Heart right ventricle (tissue), 16 donors: Measurements from ENCODE around the gene IL17D. TPM values are rescaled to one million over a fixed set of nuclear protein-coding genes. Genes with fewer than 3 reads are reported as not detected.

ENCODE experiments used
- ATAC-seq, 8 donors: fragments of 200-7000 bp; cut with Tn5 transposase; one replicate each; pipeline ENCODE4 v1.9.1; 2020; ENCODE audit warnings: mild to moderate bottlenecking in 8 of 8, moderate library complexity in 8 of 8, moderate number of reproducible peaks in 1 of 8
- DNase-seq, 2 donors: peaks; one replicate each; pipeline ENCODE4 v3.0.0-alpha.2; 2020
- H3K27ac ChIP-seq, 10 donors: fragments of 200-600 bp; sonication (generic) in 2 of 10; one replicate each; pipeline versions ENCODE4 v1.5.0 to v1.8.0; 2020 to 2022; ENCODE audit warnings: mild to moderate bottlenecking in 3 of 10
- H3K27me3 ChIP-seq, 7 donors: fragments of 200-600 bp; one replicate each; pipeline ENCODE4 v1.8.0; 2021 to 2022; ENCODE audit warnings: mild to moderate bottlenecking in 2 of 7
- H3K36me3 ChIP-seq, 9 donors: fragments of 200-600 bp; sonication (generic) in 1 of 9; one replicate each; pipeline versions ENCODE4 v1.5.0 to v1.8.0; 2020 to 2022; ENCODE audit warnings: mild to moderate bottlenecking in 2 of 9
- H3K4me1 ChIP-seq, 9 donors: fragments of 200-600 bp; sonication (generic) in 1 of 9; one replicate each; pipeline versions ENCODE4 v1.5.0 to v1.8.0; 2020 to 2022; ENCODE audit warnings: mild to moderate bottlenecking in 4 of 9
- H3K4me3 ChIP-seq, 10 donors: fragments of 200-600 bp; sonication (generic) in 2 of 10; one replicate each; pipeline versions ENCODE4 v1.5.0 to v1.8.0; 2020 to 2022; ENCODE audit warnings: mild to moderate bottlenecking in 7 of 10, moderate library complexity in 2 of 10
- H3K9me3 ChIP-seq, 11 donors: fragments of 200-600 bp in 10 of 11; sonication (generic) in 2 of 11; one replicate each; pipeline versions ENCODE4 v1.5.0 to v1.8.0; 2013 to 2022; ENCODE audit warnings: mild to moderate bottlenecking in 2 of 11, control low read depth in 1 of 11, moderate library complexity in 1 of 11
- WGBS, 2 donors: extraction: QIAGEN DNeasy Blood & Tissue Kit; methylation state at CpG; one replicate each; pipeline ENCODE4 v1.1.7; 2013; ENCODE audit warnings: inconsistent platforms in 1 of 2; 5-methylcytosine and 5-hydroxymethylcytosine counted together
- intact Hi-C, 10 donors: fragments of 100-400 bp; cut with DNase I; formaldehyde crosslinking; loops; one replicate each; pipeline versions ENCODE4 v1.11.1 to v1.14.2; 2022
- polyA plus RNA-seq, 2 donors: library from polyadenylated mRNA; stranded (reverse); fragments of 200-250 nt; gene quantifications; one replicate each; pipeline ENCODE4 v1.2.3, GENCODE V29; 2013
- total RNA-seq, 10 donors: library from RNA; stranded (reverse); fragmentation: NEBNext Ultra II Directional in 3 of 10; extraction: Animal tissue kit (Norgen Biotek cat#: 25700) in 3 of 10; gene quantifications; one replicate each; pipeline versions ENCODE4 v1.2.1 to v1.2.4, GENCODE V29; 2021 to 2023
- TF ChIP-seq, protein P1 (sequence below), 9 donors: fragments of 200-600 bp; sonication (generic) in 2 of 9; IDR thresholded peaks; one replicate each; pipeline versions ENCODE4 v1.5.0 to v1.8.0; 2021 to 2022; ENCODE audit warnings: antibody characterized with exemption in 9 of 9, mild to moderate bottlenecking in 5 of 9, moderate library complexity in 1 of 9
- donor health status: Arrhythmogenic right ventricular cardiomyopathy.
- donor health status: ischemic (EF 13 %, LVEDD 7.1; RV severe dilation, severe dysfunction).
- donor health status: healthy with polysubstance abuse.
- donor health status: DM: no; HTN: yes; CAD: no.
- donor health status: DM: no; HTN: no; CAD: no.
- donor health status: ischemic (EF 25% LVEDD 6.9; RV normal size, moderate dysfunction).
- donor health status: ischemic (EF 25% LVEDD 5.7; RV mildly dilated, moderate dysfunction).
- donor health status: healthy.
- donor health status: DM: yes; HTN: yes; CAD: no.
- donor health status: Ischemic cardiomyopathy.
- donor health status: ischemic (EF 35%, LVEDD 5.7; RV mildly dilated, moderate dysfunction).
- donor health status: nonischemic (EF 11% LVEDD 7.7; RV severe dilation, severe dysfunction).
- donor health status: DM: yes; HTN: yes; CAD: no.
- donor health status: PGD.
- donor health status: ischemic (EF 29% LVEDD 5.4; RV normal size, mild dysfunction).
- donor health status: nonischemic (EF 23%, LVEDD 6.1; RV moderate dilation, normal function).

Gene IL17D
- total and polyA plus RNA-seq, 12 donors, result 0.30 to 2.2 (median 0.77) TPM

DNA sequence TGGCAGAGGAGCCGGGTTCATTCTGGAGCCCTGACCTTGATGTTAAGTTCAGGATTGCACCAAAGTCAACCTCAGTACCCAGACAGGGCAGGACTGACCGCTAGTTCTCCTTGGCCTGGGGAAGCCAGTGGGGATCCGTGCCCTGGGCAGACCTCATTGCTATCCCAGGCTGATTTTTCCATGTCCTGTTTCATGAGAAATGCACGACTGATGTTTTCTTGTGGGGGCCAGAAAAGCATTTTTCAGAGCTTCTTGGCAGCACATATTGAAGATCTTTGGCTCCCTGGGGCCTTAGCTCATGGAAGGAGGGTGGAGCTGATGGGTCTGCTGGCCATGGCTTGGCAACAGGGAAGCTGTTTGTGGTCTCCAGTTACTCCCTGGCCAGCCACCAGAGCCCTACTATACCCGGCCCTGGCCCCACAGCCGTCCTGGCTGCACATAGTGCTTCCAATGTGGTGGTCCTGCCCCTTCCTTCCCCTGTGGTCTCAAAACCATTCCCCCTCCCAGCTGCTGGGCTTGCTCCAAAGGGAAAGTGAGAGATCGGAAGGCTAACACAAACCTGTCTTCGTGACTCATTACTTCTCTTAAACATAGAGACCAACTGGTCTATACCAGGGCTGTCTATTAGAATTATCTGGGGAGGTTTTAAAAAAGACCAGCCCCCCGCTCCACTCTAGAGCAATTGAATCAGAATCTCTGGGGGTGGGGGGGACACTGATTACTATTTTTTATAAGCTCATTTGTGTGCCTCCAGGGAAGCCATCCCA, 11.2 kb downstream of the IL17D start:
- no peaks in the 10 kb centered on the region for H3K36me3 ChIP-seq
- peaks cover 0 to 1% (median 0%) of the 10 kb centered on the region in 7 donors for H3K27me3 ChIP-seq
- peak; percentile 53 to 60 for DNase-seq
- TF ChIP-seq, protein P1, sequence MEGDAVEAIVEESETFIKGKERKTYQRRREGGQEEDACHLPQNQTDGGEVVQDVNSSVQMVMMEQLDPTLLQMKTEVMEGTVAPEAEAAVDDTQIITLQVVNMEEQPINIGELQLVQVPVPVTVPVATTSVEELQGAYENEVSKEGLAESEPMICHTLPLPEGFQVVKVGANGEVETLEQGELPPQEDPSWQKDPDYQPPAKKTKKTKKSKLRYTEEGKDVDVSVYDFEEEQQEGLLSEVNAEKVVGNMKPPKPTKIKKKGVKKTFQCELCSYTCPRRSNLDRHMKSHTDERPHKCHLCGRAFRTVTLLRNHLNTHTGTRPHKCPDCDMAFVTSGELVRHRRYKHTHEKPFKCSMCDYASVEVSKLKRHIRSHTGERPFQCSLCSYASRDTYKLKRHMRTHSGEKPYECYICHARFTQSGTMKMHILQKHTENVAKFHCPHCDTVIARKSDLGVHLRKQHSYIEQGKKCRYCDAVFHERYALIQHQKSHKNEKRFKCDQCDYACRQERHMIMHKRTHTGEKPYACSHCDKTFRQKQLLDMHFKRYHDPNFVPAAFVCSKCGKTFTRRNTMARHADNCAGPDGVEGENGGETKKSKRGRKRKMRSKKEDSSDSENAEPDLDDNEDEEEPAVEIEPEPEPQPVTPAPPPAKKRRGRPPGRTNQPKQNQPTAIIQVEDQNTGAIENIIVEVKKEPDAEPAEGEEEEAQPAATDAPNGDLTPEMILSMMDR (IDR thresholded peaks at IDR 0.05), result no peak
- ATAC-seq, result peak; percentile 56 to 76 (median 68)
- H3K4me1 ChIP-seq, result peaks cover 3 to 30% (median 24%) of the 10 kb centered on the region in 9 donors
- H3K9me3 ChIP-seq, result no peaks in the 10 kb centered on the region
- intact Hi-C loops, result loop anchor here in 9 of 10 donors (5.0 to 10.0 kb wide), 10 partner anchors 58 to 222 kb away; partner anchors contain the start of gene EEF1AKMT1 (in 3 of the 9)
- WGBS, 2 donors, result 47 to 54% methylated on average over 9 of the region's 9 CpGs
- peak overlapping the region in 1 of 10 donors; percentile 14 for H3K4me3 ChIP-seq
- H3K27ac ChIP-seq, result peak overlapping the region; percentile 42 to 88 (median 75)

DNA sequence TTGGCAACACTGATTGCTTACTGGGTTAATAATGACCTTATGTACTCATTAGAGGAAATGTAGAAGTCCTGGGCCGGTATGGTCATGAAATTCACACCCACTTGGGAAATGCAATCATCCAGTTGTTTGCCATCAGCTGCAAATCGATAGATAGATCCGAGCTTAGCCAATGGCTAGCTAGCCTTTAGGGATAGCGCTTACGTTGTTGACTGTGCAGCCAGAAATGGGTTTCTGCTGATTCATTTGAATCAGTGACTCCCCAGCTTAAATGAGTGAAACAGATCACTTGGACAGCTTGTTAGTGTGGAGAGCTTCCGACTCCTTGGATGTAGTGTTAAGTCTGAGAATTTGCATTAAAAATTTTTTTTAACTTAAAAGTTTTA, 11.8 kb downstream of the IL17D start:
- no peaks in the 10 kb centered on the region for H3K9me3 ChIP-seq
- H3K27me3 ChIP-seq, result peaks cover 0 to 7% (median 0%) of the 10 kb centered on the region in 7 donors
- ATAC-seq (no peak), DNase-seq (no peak)
- H3K4me1 ChIP-seq, result peaks cover 3 to 30% (median 24%) of the 10 kb centered on the region in 9 donors
- WGBS, 2 donors, result 74 to 75% methylated on average over 6 of the region's 6 CpGs
- no peaks in the 10 kb centered on the region for H3K36me3 ChIP-seq
- intact Hi-C loops, result loop anchor here in 4 of 10 donors (5.0 to 10.0 kb wide), 3 partner anchors 59 to 221 kb away; partner anchors contain the start of gene EEF1AKMT1 (in 1 of the 4)
- peak overlapping the region in 7 of 10 donors; percentile 18 to 88 (median 77) for H3K27ac ChIP-seq
- H3K4me3 ChIP-seq, result no peak overlapping the region
- TF ChIP-seq, protein P1 (IDR thresholded peaks at IDR 0.05), result no peak

DNA sequence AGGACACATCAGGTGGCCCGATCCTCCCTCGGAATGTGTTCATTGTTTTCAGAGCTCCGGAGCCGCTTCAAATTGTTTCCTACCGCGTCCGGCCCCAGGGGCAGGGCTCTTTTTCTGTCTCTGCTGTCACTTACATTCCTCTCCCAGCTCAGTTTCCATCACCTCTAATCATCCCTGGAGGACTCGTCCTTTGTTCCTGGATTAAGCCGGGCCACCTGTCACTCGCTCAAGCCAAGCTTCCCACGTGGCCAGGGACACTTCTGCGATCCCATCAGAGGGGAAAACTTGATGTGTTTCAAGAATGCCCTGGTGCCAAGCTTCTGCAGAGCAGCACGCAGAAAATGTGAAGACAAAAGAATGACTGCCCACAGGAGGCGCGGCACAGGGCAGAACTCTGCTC, 13.5 kb downstream of the IL17D start:
- DNase-seq, result no peak
- Histone ChIP-seq H3K27ac (no peak overlapping the region), H3K36me3 (no peaks in the 10 kb centered on the region), H3K4me1 (peaks cover 8 to 39% (median 32%) of the 10 kb centered on the region in 9 donors), H3K27me3 (peaks cover 0 to 19% (median 7%) of the 10 kb centered on the region in 7 donors), H3K9me3 (no peaks in the 10 kb centered on the region), H3K4me3 (no peak overlapping the region)
- WGBS, 2 donors, result 65 to 70% methylated on average over 15 of the region's 15 CpGs
- intact Hi-C loops, result loop anchor here in 4 of 10 donors (5.0 to 10.0 kb wide), 3 partner anchors 58 to 222 kb away; partner anchors contain the start of gene EEF1AKMT1 (in 1 of the 4)
- TF ChIP-seq, protein P1 (IDR thresholded peaks at IDR 0.05), result no peak
- ATAC-seq, result no peak

DNA sequence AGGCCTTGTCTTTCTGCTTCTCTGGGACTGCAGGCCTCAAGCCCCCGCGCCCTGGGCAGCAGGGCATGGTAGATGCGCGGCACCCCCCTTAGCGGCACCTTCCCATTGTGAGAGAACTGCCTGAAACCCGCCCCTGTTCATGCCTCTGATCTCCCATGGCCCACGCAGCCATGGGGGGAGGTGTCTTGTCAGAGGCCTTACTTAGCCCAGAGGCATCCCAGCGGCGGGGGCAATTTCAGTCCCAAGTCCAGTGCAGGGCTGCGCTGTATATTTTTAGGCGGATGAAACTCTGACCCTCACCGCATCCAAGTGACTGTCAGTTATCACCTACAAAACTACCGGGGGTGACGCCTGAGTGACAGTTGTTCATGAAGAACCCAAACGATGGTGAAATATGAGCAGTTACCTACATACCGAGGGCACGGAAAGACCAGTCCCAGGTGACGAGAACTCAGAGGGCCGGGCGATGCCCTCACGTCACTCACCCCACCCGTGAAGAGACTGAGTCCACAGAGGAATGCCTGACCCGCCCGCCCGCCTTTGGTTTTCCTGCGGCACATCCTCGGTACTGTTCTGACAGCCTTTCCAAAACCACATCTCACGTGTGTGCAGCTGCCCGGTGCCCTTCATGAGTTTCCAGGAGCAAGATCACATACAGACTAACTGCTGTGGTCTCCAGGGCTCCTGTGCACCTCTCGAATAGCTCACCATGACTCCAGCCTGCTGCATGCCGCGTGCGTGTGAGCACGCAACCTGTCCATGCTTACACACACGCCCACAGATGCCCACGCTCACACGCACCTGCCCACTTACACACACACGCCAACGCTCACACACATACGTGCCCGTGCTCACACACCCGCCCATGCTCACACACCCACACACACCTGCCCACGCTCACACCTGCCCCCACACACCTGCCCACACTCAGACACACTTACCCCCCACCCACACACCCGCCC, 14.4 kb downstream of the IL17D start:
- Histone ChIP-seq H3K27ac (no peak overlapping the region), H3K27me3 (peaks cover 0 to 28% (median 7%) of the 10 kb centered on the region in 7 donors), H3K4me1 (peaks cover 8 to 37% (median 33%) of the 10 kb centered on the region in 9 donors), H3K9me3 (no peaks in the 10 kb centered on the region), H3K36me3 (no peaks in the 10 kb centered on the region), H3K4me3 (no peak overlapping the region)
- 94 to 96% methylated on average over 44 of the region's 44 CpGs for WGBS, 2 donors
- TF ChIP-seq, protein P1 (IDR thresholded peaks at IDR 0.05), result no peak
- no peak for DNase-seq
- ATAC-seq, result no peak
- intact Hi-C loops, result loop anchor here in 4 of 10 donors (5.0 to 10.0 kb wide), 3 partner anchors 57 to 223 kb away; partner anchors contain the start of gene EEF1AKMT1 (in 1 of the 4)
